ENCODE measurements around the gene APOL1. TPM values are rescaled to one million over a fixed set of nuclear protein-coding genes. Genes with fewer than 3 reads are reported as not detected.

The APOL1 gene
- total and polyA plus RNA-seq, 2 of the 13 experiments (the other 11 are each of a cell fraction or from before 2014, with no cell fraction given) = 20.3 to 75.0 TPM

GRCh38 chr22:36257308-36257707 lies 4.4 kb downstream of the APOL1 start (continued):
- no peak for TF ChIP-seq ZNF275 (CRISPR knock-in tag; IDR thresholded peaks at IDR 0.05; ENCODE audit: borderline replicate concordance)
- TF ChIP-seq TBX3 (IDR thresholded peaks at IDR 0.05; ENCODE audit: borderline replicate concordance) = no peak
- TF ChIP-seq ATF7-NPFF (CRISPR knock-in tag; IDR thresholded peaks at IDR 0.05; ENCODE audit: low read depth) = no peak
- no peak for TF ChIP-seq ZNF414 (CRISPR knock-in tag; IDR thresholded peaks at IDR 0.05)

- in situ Hi-C loops (cut with HindIII; ENCODE audit: extremely low pct_ligation_motif_present, low pct_unique_long_range_greater_than_20kb) = no loop called here
- H4K20me1 ChIP-seq (ENCODE audit: insufficient read depth, low read length) = no peaks in the 10 kb centered on the region
- intact Hi-C loops (cut with micrococcal nuclease; ENCODE audit: unreplicated experiment) = no loop called here
- no peak overlapping the region; the same call in 1 of the 2 replicates for H3K4me2 ChIP-seq (ENCODE audit: low read depth, low read length)
- H3K9ac ChIP-seq (ENCODE audit: insufficient read depth, low read depth, low read length) = no peak overlapping the region
- WGBS (ENCODE audit: low lambda C conversion rate) = 95% methylated on average over 13 of the region's 13 CpGs
- ChIA-PET POLR2A (no interaction called here), CTCF (ENCODE audit: low intra/inter-chr PET ratio, low total read pairs) (no interaction called here)
- ATAC-seq (no peak), DNase-seq (ENCODE audit: low spot score) (no peak), FAIRE-seq (no peak)
- BruUV-seq (replicated peaks) = no TSS peak
- TF ChIP-seq PCBP1 (IDR thresholded peaks at IDR 0.05; ENCODE audit: borderline replicate concordance, low read depth, low read length) = no peak
- TF ChIP-seq ARID2 (CRISPR knock-in tag; IDR thresholded peaks at IDR 0.05; ENCODE audit: borderline replicate concordance) = no peak
- no peak for TF ChIP-seq MTF1 (CRISPR knock-in tag; IDR thresholded peaks at IDR 0.05)
- TF ChIP-seq TRIM24 (CRISPR knock-in tag; IDR thresholded peaks at IDR 0.05) = no peak
- TF ChIP-seq ZBTB2 (CRISPR knock-in tag; IDR thresholded peaks at IDR 0.05; ENCODE audit: low read depth) = no peak
- no peak for TF ChIP-seq PHB2 (IDR thresholded peaks at IDR 0.05; ENCODE audit: partially characterized antibody)
- TF ChIP-seq SAP130 (CRISPR knock-in tag; IDR thresholded peaks at IDR 0.05; ENCODE audit: low read depth) = no peak
- TF ChIP-seq RBFOX2 (IDR thresholded peaks at IDR 0.05; ENCODE audit: low read depth, low read length) = no peak
- TF ChIP-seq PREB (CRISPR knock-in tag; IDR thresholded peaks at IDR 0.05) = no peak
- no peak for TF ChIP-seq ZNF891 (CRISPR knock-in tag; IDR thresholded peaks at IDR 0.05)
- no peak for TF ChIP-seq ELF4 (CRISPR knock-in tag; IDR thresholded peaks at IDR 0.05; ENCODE audit: borderline replicate concordance)
- TF ChIP-seq ARHGAP35 (CRISPR knock-in tag; IDR thresholded peaks at IDR 0.05; ENCODE audit: borderline replicate concordance) = no peak
- TF ChIP-seq HES4 (CRISPR knock-in tag; IDR thresholded peaks at IDR 0.05; ENCODE audit: borderline replicate concordance) = no peak
- no peak for TF ChIP-seq SNRNP70 (IDR thresholded peaks at IDR 0.05; ENCODE audit: low read depth, low read length)
- TF ChIP-seq ZNF766 (CRISPR knock-in tag; IDR thresholded peaks at IDR 0.05; ENCODE audit: borderline replicate concordance) = no peak
- H3K27ac ChIP-seq (ENCODE audit: extremely low read length, insufficient read depth, low read length) = no peak overlapping the region
- no peaks in the 10 kb centered on the region for H3K9me3 ChIP-seq (ENCODE audit: low read length)
- no peak overlapping the region for H3K4me3 ChIP-seq (replicated peaks in 1 of 3; ENCODE audit: insufficient read depth in 1 of 3, low read depth in 2 of 3, low read length in 3 of 3)
- peaks cover 85% of the 10 kb centered on the region for H3K4me1 ChIP-seq (ENCODE audit: insufficient read depth, low read length)
- peaks cover 9 to 59% of the 10 kb centered on the region in 2 experiments for H3K36me3 ChIP-seq (replicated peaks in 1 of 2; ENCODE audit: control insufficient read depth in 1 of 2, insufficient read depth in 2 of 2, low read length in 2 of 2)
- H3K27me3 ChIP-seq (ENCODE audit: control insufficient read depth in 1 of 2, insufficient read depth in 2 of 2, low read length in 2 of 2) = no peaks in the 10 kb centered on the region; a peak in 1 of 5 replicates
- H3K79me2 ChIP-seq (ENCODE audit: insufficient read depth, low read length) = peaks cover 29% of the 10 kb centered on the region
- H2AFZ ChIP-seq (ENCODE audit: low read length) = no peak overlapping the region
Observed at GRCh38 chr22:36257948-36258670, 5.2 kb downstream of the APOL1 start.
